ENCODE results near the gene GTPBP3.

GTPBP3 gene

GRCh38 chr19:17303167-17303939, 34.0 kb upstream of the GTPBP3 start, which contains the start of gene ABHD8:
Gene ABHD8 (minus strand): TSS chr19:17303425. CDS start chr19:17301616, 1,809 bp downstream.
- Histone ChIP-seq H3K4me3 (ENCODE audit: low read length) (peak within 1 kb of the TSS; percentile 58), H3K36me3 (ENCODE audit: control insufficient read depth, low read depth, low read length) (no peaks in the 10 kb centered on the region), H3K27ac (ENCODE audit: low read length) (no peak within 1 kb of the TSS), H3K27me3 (ENCODE audit: control insufficient read depth, insufficient read depth, low read length) (no peaks in the 10 kb centered on the region), H3K4me1 (ENCODE audit: control insufficient read depth, low read depth, low read length) (peaks cover 15% of the 10 kb centered on the region), H3K9ac (ENCODE audit: low read length) (peak within 1 kb of the TSS; percentile 37), H3K9me3 (ENCODE audit: control insufficient read depth, low read depth, low read length) (no peaks in the 10 kb centered on the region)

DNA sequence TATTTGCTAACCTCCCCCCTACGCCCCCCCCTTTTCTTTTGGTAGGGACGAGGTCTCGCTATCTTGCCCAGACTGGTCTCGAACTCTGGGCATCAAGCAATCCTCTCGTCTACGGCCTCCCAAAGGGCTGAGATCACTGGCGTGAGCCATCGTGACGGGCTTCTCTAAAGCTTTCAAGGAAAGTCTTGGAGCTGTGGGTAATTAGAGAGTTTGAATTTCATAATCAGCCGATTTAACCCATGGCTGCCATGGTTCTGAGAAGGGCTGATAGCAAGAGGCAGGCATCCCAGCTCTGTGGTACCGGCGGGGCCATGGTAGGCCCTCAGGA, 33.4 kb upstream of the GTPBP3 start:
- Histone ChIP-seq H3K27ac (ENCODE audit: low read length) (no peak overlapping the region), H3K4me3 (ENCODE audit: low read length) (no peak overlapping the region), H3K27me3 (ENCODE audit: control insufficient read depth, insufficient read depth, low read length) (no peaks in the 10 kb centered on the region), H3K36me3 (ENCODE audit: control insufficient read depth, low read depth, low read length) (no peaks in the 10 kb centered on the region), H3K9ac (ENCODE audit: low read length) (no peak overlapping the region), H3K9me3 (ENCODE audit: control insufficient read depth, low read depth, low read length) (no peaks in the 10 kb centered on the region), H3K4me1 (ENCODE audit: control insufficient read depth, low read depth, low read length) (peaks cover 15% of the 10 kb centered on the region)

- H3K4me3 ChIP-seq (ENCODE audit: low read length), result peak overlapping the region; percentile 47
- H3K36me3 ChIP-seq (ENCODE audit: control insufficient read depth, low read depth, low read length), result no peaks in the 10 kb centered on the region
- no peaks in the 10 kb centered on the region for H3K27me3 ChIP-seq (ENCODE audit: control insufficient read depth, insufficient read depth, low read length)
- H3K4me1 ChIP-seq (ENCODE audit: control insufficient read depth, low read depth, low read length), result peaks cover 15% of the 10 kb centered on the region
- no peak overlapping the region for H3K9ac ChIP-seq (ENCODE audit: low read length)
- H3K27ac ChIP-seq (ENCODE audit: low read length), result no peak overlapping the region
- H3K9me3 ChIP-seq (ENCODE audit: control insufficient read depth, low read depth, low read length), result no peaks in the 10 kb centered on the region
Observed at GRCh38 chr19:17304386-17305215, 32.8 kb upstream of the GTPBP3 start.

- H3K9ac ChIP-seq (ENCODE audit: low read length), result no peak overlapping the region
- peak overlapping the region; percentile 47 for H3K4me3 ChIP-seq (ENCODE audit: low read length)
- no peak overlapping the region for H3K27ac ChIP-seq (ENCODE audit: low read length)
- no peaks in the 10 kb centered on the region for H3K27me3 ChIP-seq (ENCODE audit: control insufficient read depth, insufficient read depth, low read length)
- H3K36me3 ChIP-seq (ENCODE audit: control insufficient read depth, low read depth, low read length), result no peaks in the 10 kb centered on the region
- peaks cover 16% of the 10 kb centered on the region for H3K4me1 ChIP-seq (ENCODE audit: control insufficient read depth, low read depth, low read length)
- no peaks in the 10 kb centered on the region for H3K9me3 ChIP-seq (ENCODE audit: control insufficient read depth, low read depth, low read length)
Observed at GRCh38 chr19:17305216-17305516, 32.2 kb upstream of the GTPBP3 start.

- Histone ChIP-seq H3K36me3 (ENCODE audit: control insufficient read depth, low read depth, low read length) (no peaks in the 10 kb centered on the region), H3K9ac (ENCODE audit: low read length) (peak within 1 kb of the TSS; percentile 89), H3K4me3 (ENCODE audit: low read length) (peak within 1 kb of the TSS; percentile 85), H3K4me1 (ENCODE audit: control insufficient read depth, low read depth, low read length) (peaks cover 18% of the 10 kb centered on the region), H3K9me3 (ENCODE audit: control insufficient read depth, low read depth, low read length) (no peaks in the 10 kb centered on the region), H3K27me3 (ENCODE audit: control insufficient read depth, insufficient read depth, low read length) (no peaks in the 10 kb centered on the region), H3K27ac (ENCODE audit: low read length) (peak within 1 kb of the TSS; percentile 89)
Observed at GRCh38 chr19:17305517-17306284, 31.7 kb upstream of the GTPBP3 start, which contains the start of gene MRPL34. Gene MRPL34 (plus strand): TSS chr19:17305872. CDS start chr19:17305893, 21 bp downstream.

DNA sequence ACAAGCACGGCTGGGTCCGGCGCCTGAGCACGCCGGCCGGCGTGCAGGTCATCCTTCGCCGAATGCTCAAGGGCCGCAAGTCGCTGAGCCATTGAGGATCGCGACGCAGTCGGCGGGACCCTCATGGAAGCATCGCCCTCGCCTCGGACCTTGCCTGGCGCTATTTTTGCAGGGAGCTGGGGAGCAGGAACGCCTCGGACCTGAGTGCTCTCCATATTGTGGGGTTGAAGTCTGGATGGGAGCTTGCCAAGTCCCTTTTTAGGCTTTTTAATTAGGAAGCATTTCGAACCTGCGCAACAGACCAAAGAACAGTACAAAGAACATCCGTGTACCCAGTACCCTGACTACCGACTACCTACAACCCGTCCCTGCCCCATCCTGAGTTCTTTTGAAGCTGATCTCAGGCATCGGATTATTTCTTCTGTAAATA, 31.1 kb upstream of the GTPBP3 start:
- Histone ChIP-seq H3K9ac (ENCODE audit: low read length) (peak overlapping the region; percentile 89), H3K36me3 (ENCODE audit: control insufficient read depth, low read depth, low read length) (no peaks in the 10 kb centered on the region), H3K27me3 (ENCODE audit: control insufficient read depth, insufficient read depth, low read length) (no peaks in the 10 kb centered on the region), H3K4me3 (ENCODE audit: low read length) (peak overlapping the region; percentile 85), H3K9me3 (ENCODE audit: control insufficient read depth, low read depth, low read length) (no peaks in the 10 kb centered on the region), H3K4me1 (ENCODE audit: control insufficient read depth, low read depth, low read length) (peaks cover 18% of the 10 kb centered on the region), H3K27ac (ENCODE audit: low read length) (peak overlapping the region; percentile 89)

DNA sequence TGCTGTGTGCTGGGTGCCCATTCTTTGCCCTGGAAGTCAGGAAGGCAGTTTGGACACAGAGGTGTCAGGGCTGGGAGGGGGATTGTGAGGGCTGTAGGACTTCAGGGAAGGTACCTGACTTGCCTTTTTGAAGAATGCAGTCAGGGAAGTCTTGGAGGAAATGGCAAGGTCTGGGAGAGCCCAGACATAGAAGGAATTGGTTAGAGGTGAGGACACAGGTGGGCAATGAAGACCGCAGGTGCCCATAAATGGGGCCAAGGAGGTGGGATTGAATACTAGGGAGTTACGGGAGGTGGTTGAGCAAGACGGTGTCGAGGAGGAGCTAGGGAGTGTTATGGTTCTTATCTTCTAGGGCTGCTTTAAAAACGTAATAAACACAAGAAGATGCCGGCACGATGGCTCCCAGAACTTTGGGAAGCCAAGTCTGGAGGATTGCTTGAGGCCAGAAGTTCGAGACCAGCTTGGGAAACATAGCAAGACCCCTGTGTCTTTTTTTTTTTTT, 29.4 kb upstream of the GTPBP3 start:
- Histone ChIP-seq H3K27ac (ENCODE audit: low read length) (no peak overlapping the region), H3K9ac (ENCODE audit: low read length) (no peak overlapping the region), H3K9me3 (ENCODE audit: control insufficient read depth, low read depth, low read length) (no peaks in the 10 kb centered on the region), H3K36me3 (ENCODE audit: control insufficient read depth, low read depth, low read length) (no peaks in the 10 kb centered on the region), H3K4me3 (ENCODE audit: low read length) (no peak overlapping the region), H3K27me3 (ENCODE audit: control insufficient read depth, insufficient read depth, low read length) (no peaks in the 10 kb centered on the region), H3K4me1 (ENCODE audit: control insufficient read depth, low read depth, low read length) (peaks cover 10% of the 10 kb centered on the region)

DNA sequence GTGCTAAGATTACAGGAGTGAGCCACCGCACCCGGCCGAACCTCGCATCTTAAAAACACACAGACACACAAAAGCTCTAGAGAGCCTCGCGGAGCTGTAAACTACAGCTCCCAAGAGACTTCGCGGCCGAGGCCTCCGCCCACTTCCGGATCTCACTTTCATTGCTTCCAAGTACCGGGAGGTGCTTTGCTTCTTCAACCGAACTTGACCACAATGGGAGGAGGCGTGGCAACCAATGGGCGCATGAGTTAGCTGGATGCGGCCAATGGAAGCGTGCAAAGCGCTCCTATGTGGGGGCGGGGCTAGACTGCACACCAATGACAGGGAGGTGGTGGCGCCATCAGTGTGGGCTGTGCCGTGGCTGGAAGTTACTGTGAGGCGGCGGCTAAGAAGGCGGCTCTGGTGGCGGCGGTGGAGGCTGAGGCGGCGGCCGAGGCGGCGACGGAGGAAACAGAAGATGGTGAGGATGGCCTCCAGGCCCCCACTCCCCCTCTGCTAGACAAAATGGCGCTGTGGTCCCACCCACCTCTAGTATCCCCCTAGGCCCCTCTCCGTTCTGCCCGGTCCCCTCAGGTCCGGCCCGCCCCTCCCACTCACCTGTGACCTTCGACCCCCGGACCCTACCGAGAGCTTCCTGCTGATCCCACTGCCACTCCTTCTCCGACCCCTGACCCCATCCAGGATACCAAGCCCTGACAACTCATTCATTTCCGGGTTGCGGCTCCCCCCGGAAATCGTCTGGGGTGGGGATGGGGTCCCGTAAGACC, 28.0 kb upstream of the GTPBP3 start, which contains the start of gene DDA1:
Gene DDA1, plus strand, starts transcription at position 366 of the 767 bp plus-strand sequence. Its CDS starts 92 bp downstream, at position 458.
- peaks cover 4% of the 10 kb centered on the region for H3K4me1 ChIP-seq (ENCODE audit: control insufficient read depth, low read depth, low read length)
- H3K27me3 ChIP-seq (ENCODE audit: control insufficient read depth, insufficient read depth, low read length), result no peaks in the 10 kb centered on the region
- no peaks in the 10 kb centered on the region for H3K9me3 ChIP-seq (ENCODE audit: control insufficient read depth, low read depth, low read length)
- H3K27ac ChIP-seq (ENCODE audit: low read length), result no peak within 1 kb of the TSS
- peak within 1 kb of the TSS; percentile 54 for H3K9ac ChIP-seq (ENCODE audit: low read length)
- H3K4me3 ChIP-seq (ENCODE audit: low read length), result peak within 1 kb of the TSS; percentile 96
- H3K36me3 ChIP-seq (ENCODE audit: control insufficient read depth, low read depth, low read length), result peaks cover 6% of the 10 kb centered on the region

- Histone ChIP-seq H3K27ac (ENCODE audit: low read length) (no peak overlapping the region), H3K4me3 (ENCODE audit: low read length) (peak overlapping the region; percentile 96), H3K4me1 (ENCODE audit: control insufficient read depth, low read depth, low read length) (peaks cover 4% of the 10 kb centered on the region), H3K36me3 (ENCODE audit: control insufficient read depth, low read depth, low read length) (peaks cover 11% of the 10 kb centered on the region), H3K9me3 (ENCODE audit: control insufficient read depth, low read depth, low read length) (no peaks in the 10 kb centered on the region), H3K27me3 (ENCODE audit: control insufficient read depth, insufficient read depth, low read length) (no peaks in the 10 kb centered on the region), H3K9ac (ENCODE audit: low read length) (peak overlapping the region; percentile 54)
Observed at GRCh38 chr19:17309965-17310461, 27.3 kb upstream of the GTPBP3 start.

GRCh38 chr19:17311455-17312188, 25.7 kb upstream of the GTPBP3 start:
- Histone ChIP-seq H3K4me3 (ENCODE audit: low read length) (no peak overlapping the region), H3K9me3 (ENCODE audit: control insufficient read depth, low read depth, low read length) (no peaks in the 10 kb centered on the region), H3K4me1 (ENCODE audit: control insufficient read depth, low read depth, low read length) (peaks cover 4% of the 10 kb centered on the region), H3K27ac (ENCODE audit: low read length) (no peak overlapping the region), H3K27me3 (ENCODE audit: control insufficient read depth, insufficient read depth, low read length) (no peaks in the 10 kb centered on the region), H3K36me3 (ENCODE audit: control insufficient read depth, low read depth, low read length) (peaks cover 18% of the 10 kb centered on the region), H3K9ac (ENCODE audit: low read length) (no peak overlapping the region)

Measured in iPS-18a (cell line).